ENCODE results near the gene ANKHD1.

ANKHD1 gene

GRCh38 chr5:140391312-140391711 is 10.3 kb upstream of the ANKHD1 start:
- TF ChIP-seq POLR2A (IDR thresholded peaks at IDR 0.05; ENCODE audit: low read length) (no peak), GATA1 (IDR thresholded peaks at IDR 0.05; ENCODE audit: low read depth, low read length) (no peak)
- DNase-seq: peak in 1 of 2 experiments; percentile 14

GRCh38 chr5:140391732-140392131 is 9.9 kb upstream of the ANKHD1 start:
- TF ChIP-seq POLR2A (IDR thresholded peaks at IDR 0.05; ENCODE audit: low read length) (no peak), GATA1 (IDR thresholded peaks at IDR 0.05; ENCODE audit: low read depth, low read length) (no peak)
- no peak for DNase-seq

- no peak for DNase-seq
- TF ChIP-seq GATA1 (IDR thresholded peaks at IDR 0.05; ENCODE audit: low read depth, low read length) (no peak), POLR2A (IDR thresholded peaks at IDR 0.05; ENCODE audit: low read length) (no peak)
These were observed 7.9 kb upstream of the ANKHD1 start for GRCh38 chr5:140393738-140394137.

- DNase-seq: no peak
- TF ChIP-seq GATA1 (IDR thresholded peaks at IDR 0.05; ENCODE audit: low read depth, low read length) (no peak), POLR2A (IDR thresholded peaks at IDR 0.05; ENCODE audit: low read length) (no peak)
These were observed 3.2 kb upstream of the ANKHD1 start for GRCh38 chr5:140398379-140398811.

GRCh38 chr5:140399979-140400729 is 1.5 kb upstream of the ANKHD1 start:
- TF ChIP-seq GATA1 (IDR thresholded peaks at IDR 0.05; ENCODE audit: low read depth, low read length): no peak
- no peak for TF ChIP-seq POLR2A (IDR thresholded peaks at IDR 0.05; ENCODE audit: low read length)
- peak in 1 of 2 experiments; percentile 45 for DNase-seq

- DNase-seq: peak; percentile 96
These were observed 787 bp upstream of the ANKHD1 start for GRCh38 chr5:140400730-140401361.

GRCh38 chr5:140402258-140403074 is 833 bp downstream of the ANKHD1 start:
- TF ChIP-seq GATA1 (IDR thresholded peaks at IDR 0.05; ENCODE audit: low read depth, low read length): no peak
- TF ChIP-seq POLR2A (IDR thresholded peaks at IDR 0.05; ENCODE audit: low read length): no peak
- peak; percentile 76 to 81 for DNase-seq

More at GRCh38 chr5:140400730-140401361, 787 bp upstream of the ANKHD1 start:
- TF ChIP-seq GATA1 (IDR thresholded peaks at IDR 0.05; ENCODE audit: low read depth, low read length) (no peak), POLR2A (IDR thresholded peaks at IDR 0.05; ENCODE audit: low read length) (peak; percentile 61)

GRCh38 chr5:140403613-140404012 is 2.0 kb downstream of the ANKHD1 start:
- DNase-seq: peak in 1 of 2 experiments; percentile 20
- TF ChIP-seq POLR2A (IDR thresholded peaks at IDR 0.05; ENCODE audit: low read length) (no peak), GATA1 (IDR thresholded peaks at IDR 0.05; ENCODE audit: low read depth, low read length) (no peak)

GRCh38 chr5:140408750-140409241 is 7.2 kb downstream of the ANKHD1 start:
- DNase-seq: no peak
- no peak for TF ChIP-seq POLR2A (IDR thresholded peaks at IDR 0.05; ENCODE audit: low read length)
- TF ChIP-seq GATA1 (IDR thresholded peaks at IDR 0.05; ENCODE audit: low read depth, low read length): no peak

GRCh38 chr5:140413230-140413629 is 11.6 kb downstream of the ANKHD1 start:
- no peak for DNase-seq
- TF ChIP-seq POLR2A (IDR thresholded peaks at IDR 0.05; ENCODE audit: low read length): no peak
- no peak for TF ChIP-seq GATA1 (IDR thresholded peaks at IDR 0.05; ENCODE audit: low read depth, low read length)

- DNase-seq: no peak
- TF ChIP-seq GATA1 (IDR thresholded peaks at IDR 0.05; ENCODE audit: low read depth, low read length) (no peak), POLR2A (IDR thresholded peaks at IDR 0.05; ENCODE audit: low read length) (no peak)
These were observed 15.6 kb downstream of the ANKHD1 start for GRCh38 chr5:140417235-140417634.

- no peak for DNase-seq
- no peak for TF ChIP-seq POLR2A (IDR thresholded peaks at IDR 0.05; ENCODE audit: low read length)
- no peak for TF ChIP-seq GATA1 (IDR thresholded peaks at IDR 0.05; ENCODE audit: low read depth, low read length)
These were observed 17.4 kb downstream of the ANKHD1 start for GRCh38 chr5:140418862-140419520.

GRCh38 chr5:140420226-140420570 is 18.6 kb downstream of the ANKHD1 start:
- TF ChIP-seq GATA1 (IDR thresholded peaks at IDR 0.05; ENCODE audit: low read depth, low read length): no peak
- TF ChIP-seq POLR2A (IDR thresholded peaks at IDR 0.05; ENCODE audit: low read length): no peak
- peak in 1 of 2 experiments; percentile 12 for DNase-seq

Measured in erythroblast (primary cell).